ENCODE data around the gene PTGDR2.

The PTGDR2 gene

GRCh38 chr11:60855726-60856633 is at the start of gene PTGDR2:
Gene PTGDR2, minus strand, starts transcription at chr11:60855950. Its CDS starts 2,228 bp downstream, at chr11:60853722.
- no peak for DNase-seq (ENCODE audit: low read depth)
- TF ChIP-seq, protein P1, sequence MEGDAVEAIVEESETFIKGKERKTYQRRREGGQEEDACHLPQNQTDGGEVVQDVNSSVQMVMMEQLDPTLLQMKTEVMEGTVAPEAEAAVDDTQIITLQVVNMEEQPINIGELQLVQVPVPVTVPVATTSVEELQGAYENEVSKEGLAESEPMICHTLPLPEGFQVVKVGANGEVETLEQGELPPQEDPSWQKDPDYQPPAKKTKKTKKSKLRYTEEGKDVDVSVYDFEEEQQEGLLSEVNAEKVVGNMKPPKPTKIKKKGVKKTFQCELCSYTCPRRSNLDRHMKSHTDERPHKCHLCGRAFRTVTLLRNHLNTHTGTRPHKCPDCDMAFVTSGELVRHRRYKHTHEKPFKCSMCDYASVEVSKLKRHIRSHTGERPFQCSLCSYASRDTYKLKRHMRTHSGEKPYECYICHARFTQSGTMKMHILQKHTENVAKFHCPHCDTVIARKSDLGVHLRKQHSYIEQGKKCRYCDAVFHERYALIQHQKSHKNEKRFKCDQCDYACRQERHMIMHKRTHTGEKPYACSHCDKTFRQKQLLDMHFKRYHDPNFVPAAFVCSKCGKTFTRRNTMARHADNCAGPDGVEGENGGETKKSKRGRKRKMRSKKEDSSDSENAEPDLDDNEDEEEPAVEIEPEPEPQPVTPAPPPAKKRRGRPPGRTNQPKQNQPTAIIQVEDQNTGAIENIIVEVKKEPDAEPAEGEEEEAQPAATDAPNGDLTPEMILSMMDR (IDR thresholded peaks at IDR 0.05; ENCODE audit: control insufficient read depth, extremely low read depth, insufficient read depth): no peak
- H3K4me3 ChIP-seq (ENCODE audit: low read depth, low read length): no peak within 1 kb of the TSS

DNA sequence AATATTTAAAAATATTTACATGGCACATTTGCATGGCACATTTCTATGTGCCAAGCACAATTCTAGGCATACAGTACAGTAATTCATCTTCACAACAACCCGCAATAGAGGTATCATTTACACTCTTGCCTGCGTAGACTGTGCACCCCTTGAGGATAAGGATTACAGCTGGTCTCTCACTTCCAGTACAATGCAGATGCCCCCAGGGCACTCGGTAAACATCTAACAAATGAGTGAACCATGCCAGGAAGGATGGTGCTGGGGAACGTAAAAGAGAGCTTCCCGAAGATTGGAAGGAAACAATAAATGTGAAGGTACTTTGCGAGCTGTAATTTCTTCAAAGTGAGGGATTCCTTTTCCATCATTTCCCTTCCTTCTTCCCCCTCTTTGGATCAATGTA is 49.3 kb upstream of the PTGDR2 start:
- TF ChIP-seq, protein P1 (IDR thresholded peaks at IDR 0.05; ENCODE audit: control insufficient read depth, extremely low read depth, insufficient read depth): no peak
- DNase-seq (ENCODE audit: low read depth): no peak
- peak overlapping the region; percentile 71 for H3K4me3 ChIP-seq (ENCODE audit: low read depth, low read length)

DNA sequence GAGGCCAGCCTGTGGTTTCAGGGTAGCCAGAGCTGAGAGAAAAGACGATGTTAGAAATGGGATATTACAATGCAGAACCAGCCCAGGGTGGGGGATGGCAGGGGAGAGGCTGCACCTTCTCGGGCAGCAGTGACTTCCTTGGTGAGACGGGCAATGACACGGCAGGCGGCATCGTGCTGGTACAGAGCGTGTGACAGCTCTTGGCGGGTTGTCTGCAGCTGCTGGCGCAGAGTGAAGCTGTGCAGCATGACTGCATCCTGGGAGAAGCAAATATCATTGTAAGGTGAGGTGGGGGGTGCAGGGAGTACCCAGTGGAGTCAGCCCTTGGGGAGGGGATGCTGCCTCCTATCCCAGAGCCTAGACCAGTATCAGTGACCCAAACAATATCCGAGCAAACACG is 46.9 kb upstream of the PTGDR2 start:
- TF ChIP-seq, protein P1 (IDR thresholded peaks at IDR 0.05; ENCODE audit: control insufficient read depth, extremely low read depth, insufficient read depth): no peak
- no peak for DNase-seq (ENCODE audit: low read depth)
- no peak overlapping the region for H3K4me3 ChIP-seq (ENCODE audit: low read depth, low read length)

DNA sequence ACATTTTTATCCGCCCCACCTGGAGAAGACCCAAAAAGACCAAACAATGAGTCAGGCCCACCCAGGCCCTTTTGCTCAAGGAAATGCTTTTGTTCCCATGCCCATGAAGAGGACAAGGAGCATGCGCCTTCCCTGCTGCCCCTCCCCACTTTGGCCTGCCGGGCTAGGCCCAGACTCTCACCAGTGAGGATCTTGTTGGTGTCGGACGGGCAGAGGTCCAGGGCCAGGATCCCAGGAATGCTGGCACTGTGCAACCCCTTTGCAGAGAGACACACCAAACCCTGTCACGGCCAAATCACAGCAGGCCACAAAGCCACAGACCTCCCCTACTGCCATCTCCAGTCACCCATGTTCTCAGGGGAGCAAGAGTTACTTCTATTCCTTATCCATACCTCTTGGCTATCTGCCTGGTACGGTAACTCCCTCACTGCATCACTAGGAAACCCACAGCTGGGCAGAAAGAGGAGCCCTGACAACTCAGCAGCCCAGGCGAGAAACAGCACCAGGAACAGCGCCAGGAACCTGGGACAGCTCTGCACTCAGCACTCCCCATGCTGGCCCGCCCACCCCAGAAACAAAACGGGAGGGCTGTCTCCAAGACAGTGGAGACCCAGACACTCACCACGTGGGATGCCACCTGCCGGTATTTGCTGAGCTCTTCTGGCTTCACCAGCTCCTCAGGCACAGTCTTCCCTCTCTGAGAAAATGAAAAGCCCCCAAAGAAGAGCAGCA is 45.1 kb upstream of the PTGDR2 start:
- DNase-seq (ENCODE audit: low read depth): no peak
- no peak overlapping the region for H3K4me3 ChIP-seq (ENCODE audit: low read depth, low read length)
- TF ChIP-seq, protein P1 (IDR thresholded peaks at IDR 0.05; ENCODE audit: control insufficient read depth, extremely low read depth, insufficient read depth): no peak

DNA sequence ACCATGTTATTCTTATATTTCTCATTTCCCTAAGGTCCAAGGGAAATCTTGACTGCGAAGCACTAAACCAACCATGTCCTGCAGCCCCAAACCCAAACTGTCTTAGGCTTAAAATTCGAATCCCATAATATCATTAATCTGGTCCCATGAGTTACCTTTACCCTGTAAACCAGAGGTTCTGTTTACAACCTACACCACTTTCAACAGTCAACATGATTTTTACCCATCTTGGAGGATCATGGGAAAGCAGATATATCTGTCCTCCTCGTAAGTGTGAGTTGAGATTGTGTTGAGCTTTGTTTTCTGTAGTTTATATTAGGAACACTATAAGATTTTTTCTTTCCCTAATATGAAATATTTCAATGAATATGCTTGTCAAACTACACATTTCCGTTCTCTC is 44.2 kb upstream of the PTGDR2 start:
- no peak overlapping the region for H3K4me3 ChIP-seq (ENCODE audit: low read depth, low read length)
- TF ChIP-seq, protein P1 (IDR thresholded peaks at IDR 0.05; ENCODE audit: control insufficient read depth, extremely low read depth, insufficient read depth): no peak

DNA sequence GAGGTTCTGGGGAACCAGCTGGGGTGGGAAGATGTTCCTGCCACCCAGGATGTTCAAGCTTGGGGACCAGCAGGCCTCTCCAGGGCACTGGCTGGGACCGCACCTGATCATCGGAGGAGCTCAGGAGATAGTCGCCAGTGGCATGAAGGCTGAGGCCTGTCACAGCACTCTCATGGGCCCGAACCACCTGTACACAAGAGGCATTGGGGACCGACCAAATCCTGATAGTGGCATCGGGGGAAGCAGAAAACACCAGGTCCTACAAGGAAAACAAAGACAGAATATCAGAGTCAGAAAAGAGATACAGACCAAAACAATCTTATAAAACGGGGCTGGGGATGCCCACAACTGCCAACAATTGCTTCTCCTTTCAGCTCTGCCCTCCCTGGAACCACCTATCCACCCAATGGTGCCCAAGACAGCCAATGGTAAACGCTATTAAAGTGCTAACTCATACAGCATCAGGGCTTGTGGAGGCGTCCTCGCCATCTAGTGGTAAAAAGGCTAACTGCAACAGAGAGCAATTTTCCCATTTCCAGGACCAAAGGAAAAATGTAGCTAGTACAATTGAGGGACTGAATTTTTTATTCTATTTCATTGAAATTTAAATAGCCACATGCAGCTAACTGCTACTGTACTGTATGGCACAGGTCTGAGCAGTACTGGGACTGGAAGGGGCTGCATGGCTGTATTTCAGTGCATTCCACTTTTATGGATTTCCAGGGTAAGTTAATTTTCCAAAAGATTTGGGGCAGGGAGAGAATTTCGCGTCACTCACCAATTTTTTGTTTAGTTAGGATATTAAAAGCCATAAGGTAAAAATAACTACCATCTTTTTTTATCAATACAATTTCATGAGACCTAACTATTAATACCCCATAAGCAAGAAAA is 43.5 kb upstream of the PTGDR2 start:
- H3K4me3 ChIP-seq (ENCODE audit: low read depth, low read length): no peak overlapping the region
- no peak for DNase-seq (ENCODE audit: low read depth)
- TF ChIP-seq, protein P1 (IDR thresholded peaks at IDR 0.05; ENCODE audit: control insufficient read depth, extremely low read depth, insufficient read depth): peak; percentile 97

More for the DNA sequence above, 44.2 kb upstream of the PTGDR2 start:
- no peak for DNase-seq (ENCODE audit: low read depth)

Measured in LNCaP clone FGC (cell line).